Iris pigment epithelial cell (primary cell): ENCODE measurements around the gene WWOX.

ENCODE experiments used
- DNase-seq: peaks from one replicate; pipeline ENCODE4 v3.0.0-alpha.2; 2011; ENCODE audit warnings: low read depth

WWOX gene

DNA sequence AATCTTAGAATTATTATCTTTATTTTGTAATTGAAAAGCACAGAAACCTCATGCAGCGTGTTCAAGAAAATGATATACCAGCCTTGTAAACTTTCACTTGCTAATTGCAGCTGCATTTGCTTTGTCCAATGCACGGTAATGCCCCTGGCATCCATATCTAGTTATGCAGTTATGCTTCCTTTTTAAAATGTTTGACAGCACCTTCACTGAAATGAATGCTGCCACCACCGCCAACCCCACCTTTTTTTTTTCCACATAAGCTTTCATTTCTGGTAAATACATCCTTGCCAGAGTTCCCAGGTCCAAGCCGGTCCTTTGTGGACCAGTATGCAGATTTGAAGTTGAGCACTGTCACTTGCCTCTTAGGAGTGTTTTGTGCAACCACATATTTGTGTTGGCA, 338.8 kb downstream of the WWOX start:
- no peak for DNase-seq

DNA sequence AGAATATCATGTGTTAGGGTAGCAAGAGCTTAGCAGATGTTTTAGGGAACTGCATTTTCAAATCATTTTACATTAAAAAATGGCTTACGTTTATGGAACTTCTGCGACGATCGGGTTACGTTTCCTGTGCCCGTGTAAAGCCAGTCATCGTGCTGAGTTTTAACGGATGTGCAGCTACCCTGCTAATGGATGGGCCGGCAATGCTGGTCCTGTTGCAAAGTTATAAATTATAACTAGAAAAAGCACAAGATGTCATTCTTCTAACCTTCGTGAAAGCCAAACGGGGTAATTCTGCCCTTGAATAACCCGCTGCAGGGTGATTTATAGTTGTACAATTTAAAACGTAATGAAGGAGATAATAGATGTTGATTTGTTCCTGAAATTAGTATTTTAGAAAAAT, 339.2 kb downstream of the WWOX start:
- no peak for DNase-seq

DNA sequence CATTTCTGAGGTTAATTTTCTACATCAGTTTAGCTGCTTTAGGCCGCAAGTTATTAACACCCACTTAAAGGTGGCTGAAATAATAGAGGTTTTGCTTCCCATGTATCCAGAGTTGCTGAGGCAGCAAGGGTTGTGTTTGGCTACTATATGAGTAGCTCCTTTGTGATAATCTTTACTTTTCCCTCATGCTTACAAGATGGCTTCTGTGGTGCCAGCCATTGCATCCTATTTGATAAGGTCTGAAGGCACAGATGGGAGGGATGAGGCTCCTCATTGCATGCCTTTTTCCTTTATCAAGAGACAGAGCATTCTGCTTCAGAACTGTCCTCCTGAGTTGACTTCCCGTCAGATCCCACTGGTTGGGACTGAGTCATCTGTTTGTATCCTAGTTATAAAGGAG, 340.2 kb downstream of the WWOX start:
- DNase-seq: no peak

DNA sequence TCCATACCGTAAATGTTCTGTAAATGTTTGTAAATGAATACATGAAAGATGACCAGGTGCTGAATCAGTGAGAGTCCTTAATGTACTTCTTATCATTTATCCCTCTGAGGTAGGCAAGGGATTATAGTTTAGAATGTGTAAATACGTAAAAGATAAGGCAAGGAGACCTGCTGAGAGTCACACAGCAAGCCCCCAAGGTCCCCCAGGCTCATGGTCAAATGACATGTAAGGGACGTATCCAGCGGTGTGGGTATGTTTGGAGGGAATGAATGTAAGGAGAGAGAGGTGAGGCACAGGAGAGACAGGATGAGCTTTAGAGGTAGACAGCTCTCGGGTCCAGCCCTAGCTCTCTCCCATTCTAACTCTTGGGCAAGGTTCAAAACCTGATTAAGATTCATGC, 341.8 kb downstream of the WWOX start:
- DNase-seq: no peak

DNA sequence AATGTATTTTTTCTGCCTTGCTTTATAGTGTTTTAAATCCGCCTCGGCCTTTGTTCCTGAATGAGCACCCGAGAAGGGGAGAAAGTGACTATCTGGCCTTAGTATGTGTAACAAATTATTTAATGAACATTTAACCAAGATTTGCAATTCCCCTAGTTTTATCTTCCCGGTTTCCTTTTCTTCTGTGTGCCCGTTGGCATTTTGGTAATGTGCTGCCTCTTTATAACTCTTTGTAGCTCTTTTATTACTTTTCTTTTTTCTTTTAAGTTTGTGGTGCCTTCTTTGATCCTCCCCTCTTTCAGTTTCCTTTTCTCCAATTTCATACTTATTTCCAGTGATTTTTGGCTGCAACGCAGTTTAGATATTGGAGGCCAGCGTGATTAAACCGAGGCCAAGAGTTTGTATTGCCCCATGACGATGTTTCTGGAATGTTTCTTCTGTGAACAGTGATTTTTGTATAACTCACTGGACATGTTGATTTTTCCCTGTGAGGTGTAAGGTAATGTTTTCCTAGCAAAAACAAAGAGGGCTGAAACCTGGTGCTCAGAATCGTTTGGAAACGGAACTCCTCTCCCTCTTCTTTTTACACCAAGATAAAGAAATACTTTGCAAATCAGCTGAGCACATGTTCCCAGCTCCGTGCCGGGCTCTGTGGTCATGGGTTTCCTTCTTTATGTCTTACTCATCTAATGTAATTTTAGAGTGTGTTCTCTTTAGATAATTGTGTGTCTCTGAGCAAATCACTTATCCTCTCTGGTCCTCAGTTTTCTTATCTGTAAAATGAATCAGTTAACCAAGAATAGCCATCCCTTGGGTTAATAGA, 344.3 kb downstream of the WWOX start:
- DNase-seq: no peak

DNA sequence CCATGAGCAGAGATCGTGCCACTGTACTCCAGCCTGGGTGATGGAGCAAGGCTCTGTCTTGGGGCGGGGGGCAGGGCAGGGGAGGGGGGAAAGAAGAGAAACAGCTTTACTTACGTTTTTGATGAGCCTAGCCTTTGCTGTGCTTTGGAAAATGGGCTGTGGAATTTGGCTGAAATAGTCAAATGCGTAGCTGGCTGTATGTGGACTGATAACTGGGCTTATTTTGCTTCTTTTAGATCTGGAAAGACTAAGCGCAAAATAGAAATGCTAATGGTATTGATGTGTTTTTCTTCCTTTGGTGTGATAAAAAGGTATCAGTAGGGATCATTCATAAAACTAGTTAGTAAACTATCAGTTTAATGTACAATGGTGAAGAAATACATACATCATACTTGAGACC, 346.4 kb downstream of the WWOX start:
- no peak for DNase-seq

DNA sequence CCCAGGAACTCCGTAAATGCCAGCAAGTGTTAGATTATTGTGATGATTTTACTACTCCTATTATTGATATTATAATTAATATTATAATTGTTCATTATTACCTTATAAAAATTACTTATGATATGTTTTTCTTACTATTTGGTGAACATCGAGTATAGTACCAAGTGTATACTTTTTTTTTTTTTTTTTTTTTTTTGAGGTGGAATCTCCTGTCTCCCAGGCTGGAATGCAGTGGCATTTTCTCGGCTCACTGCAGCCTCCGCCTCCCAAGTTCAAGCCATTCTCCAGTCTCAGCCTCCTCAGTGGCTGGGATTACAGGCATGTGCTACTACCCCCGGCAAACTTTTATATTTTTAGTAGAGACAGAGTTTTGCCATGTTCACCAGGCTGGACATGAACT, 347.0 kb downstream of the WWOX start:
- no peak for DNase-seq

DNA sequence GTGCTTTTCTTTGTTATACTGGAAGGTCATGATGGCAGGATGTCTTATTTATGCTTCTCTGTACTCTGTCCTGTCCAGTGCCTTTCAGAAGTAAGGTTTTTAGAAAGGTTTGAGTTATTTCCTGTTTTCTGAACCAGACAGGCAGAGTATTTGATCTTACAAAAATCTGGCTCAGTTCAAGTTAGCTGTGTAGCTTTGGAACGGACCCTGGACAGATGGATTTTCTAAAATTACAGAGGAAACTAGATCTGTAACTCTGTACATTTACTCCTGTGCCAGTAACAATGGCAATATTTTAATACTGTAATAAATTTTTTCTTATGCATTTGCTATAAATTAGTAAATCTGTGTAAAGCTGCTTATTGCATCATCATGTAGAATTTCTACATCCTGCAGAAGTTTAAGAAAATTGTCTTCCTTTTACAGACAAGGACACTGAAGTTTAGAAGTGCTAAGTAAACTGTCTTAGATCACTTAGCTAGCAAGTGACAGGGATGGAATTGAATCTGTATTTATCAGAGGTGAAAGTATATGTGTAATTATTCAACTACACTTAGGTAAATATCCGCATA, 347.6 kb downstream of the WWOX start:
- no peak for DNase-seq

DNA sequence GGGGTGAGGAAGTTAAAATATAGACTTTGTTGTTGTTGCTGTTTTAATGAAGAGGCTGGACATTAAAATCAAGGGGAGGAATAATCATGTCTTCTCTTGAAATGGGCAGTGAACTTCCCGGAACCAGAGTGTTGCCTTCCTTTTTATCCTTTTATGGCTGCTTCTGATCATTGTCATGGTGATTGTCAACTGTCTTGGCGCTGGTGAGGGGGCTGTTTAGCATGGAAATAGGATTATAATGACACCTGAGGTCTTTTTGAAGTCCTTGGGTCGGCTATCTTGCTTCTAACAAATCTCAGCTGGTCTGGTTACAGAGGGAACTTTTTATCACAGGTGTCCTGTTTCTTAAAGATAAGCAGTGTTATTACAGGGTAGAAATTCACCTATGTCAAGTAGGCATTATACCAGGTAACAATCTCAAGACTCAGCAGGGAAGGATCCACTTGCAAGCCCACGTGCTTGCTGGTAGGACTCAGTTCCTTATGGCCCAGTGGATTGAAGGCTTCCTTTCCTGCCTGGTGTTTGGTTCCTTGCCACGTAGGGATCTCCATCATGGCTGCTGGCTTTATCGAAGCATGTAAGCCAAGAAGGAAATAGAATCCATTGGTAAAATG, 349.3 kb downstream of the WWOX start:
- DNase-seq: no peak

DNA sequence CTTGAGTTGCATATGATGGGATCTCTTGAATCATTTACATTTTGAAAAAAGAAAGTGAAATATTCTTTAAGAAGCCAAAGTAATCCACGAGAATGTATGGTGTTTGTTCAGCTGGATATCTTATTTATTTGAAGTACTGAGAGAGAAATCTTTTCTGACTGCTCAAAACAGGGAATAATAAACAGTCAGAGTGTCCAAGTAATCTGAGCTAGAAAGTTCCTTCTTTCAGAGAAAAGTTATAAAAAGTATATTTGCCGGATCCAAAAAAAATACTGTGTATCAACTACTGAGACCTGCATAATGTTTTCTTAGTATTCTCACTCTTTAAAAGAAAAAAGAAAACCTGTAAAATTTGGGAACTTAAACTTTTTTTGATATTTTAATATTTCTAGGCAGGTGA, 350.8 kb downstream of the WWOX start:
- no peak for DNase-seq

DNA sequence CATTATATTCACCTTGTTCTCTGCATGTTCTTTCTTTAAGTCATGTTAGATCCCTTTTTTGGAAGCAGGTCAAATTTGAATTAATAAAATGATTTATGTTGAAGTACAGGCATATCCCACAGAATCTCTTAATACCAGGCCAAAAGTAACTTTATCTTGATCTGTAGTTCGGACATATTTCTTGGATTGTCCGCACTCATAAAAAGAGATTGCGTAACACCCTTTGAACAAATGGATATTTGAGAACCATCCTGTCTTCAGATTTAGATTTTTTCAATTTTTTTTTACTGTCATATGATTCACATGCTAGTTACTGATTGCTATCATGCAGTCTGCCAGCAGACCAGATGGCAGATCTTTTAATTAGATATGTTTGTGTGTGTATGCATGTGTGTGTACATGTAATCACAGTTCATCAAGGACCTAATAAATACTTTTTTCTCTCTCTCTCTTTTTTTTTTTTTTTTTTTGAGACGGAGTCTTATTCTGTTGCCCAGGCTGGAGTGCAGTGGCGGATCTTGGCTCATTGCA, 352.6 kb downstream of the WWOX start:
- no peak for DNase-seq

DNA sequence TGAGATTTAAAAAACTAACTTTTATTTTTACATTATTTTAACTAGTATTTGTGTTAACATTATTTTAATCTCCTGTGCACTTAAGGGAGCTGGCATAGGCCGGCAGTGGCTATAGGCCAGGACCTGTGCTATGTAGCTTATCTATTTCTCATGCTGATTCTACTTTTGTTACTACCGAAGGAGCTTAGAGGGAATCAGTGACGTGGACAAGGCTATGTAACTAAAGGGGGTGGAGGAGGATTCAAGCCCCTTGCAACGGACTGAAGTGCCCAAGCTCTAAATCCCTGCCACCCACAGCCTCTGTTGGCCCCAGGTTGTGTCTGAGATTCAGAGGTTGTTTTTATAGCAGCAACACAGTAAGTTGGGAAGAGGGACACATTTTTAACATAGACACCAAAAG, 356.4 kb downstream of the WWOX start:
- DNase-seq: no peak

DNA sequence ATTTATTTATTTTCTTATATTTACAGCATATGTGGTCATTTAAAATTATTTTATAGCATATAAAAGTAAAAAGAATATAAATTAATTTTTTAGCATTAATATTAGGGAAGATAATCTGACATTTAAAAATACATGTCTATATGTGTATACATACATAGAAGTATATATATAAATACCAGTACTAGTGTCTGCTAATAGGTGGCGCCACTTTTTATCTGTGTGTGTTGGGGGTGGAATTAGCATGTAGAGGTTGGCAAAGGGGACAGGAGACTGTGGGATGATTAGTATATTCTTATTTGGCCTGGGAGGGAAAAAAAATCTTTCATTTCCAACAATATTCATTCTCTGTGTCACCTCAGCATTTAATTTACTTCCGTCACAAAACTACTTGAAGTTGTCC, 359.1 kb downstream of the WWOX start:
- no peak for DNase-seq

DNA sequence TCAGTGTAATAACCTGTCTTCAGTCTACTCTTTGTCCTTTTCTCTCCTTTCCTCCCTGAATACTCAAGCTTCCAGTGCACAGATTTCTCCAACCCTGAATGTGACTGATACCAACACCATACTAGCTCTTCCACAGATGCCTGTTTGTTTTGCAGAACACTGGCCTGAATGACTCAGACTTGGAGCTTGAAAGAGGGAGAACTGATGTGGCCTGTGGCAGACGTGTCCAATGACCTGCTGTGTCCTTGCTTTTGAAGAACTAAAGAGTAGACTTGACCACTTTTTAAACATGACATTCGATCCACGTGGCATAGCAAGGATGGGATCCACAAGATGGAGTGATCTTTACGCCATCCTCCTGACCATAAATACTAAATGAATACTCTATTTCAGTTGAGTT, 361.0 kb downstream of the WWOX start:
- no peak for DNase-seq

DNA sequence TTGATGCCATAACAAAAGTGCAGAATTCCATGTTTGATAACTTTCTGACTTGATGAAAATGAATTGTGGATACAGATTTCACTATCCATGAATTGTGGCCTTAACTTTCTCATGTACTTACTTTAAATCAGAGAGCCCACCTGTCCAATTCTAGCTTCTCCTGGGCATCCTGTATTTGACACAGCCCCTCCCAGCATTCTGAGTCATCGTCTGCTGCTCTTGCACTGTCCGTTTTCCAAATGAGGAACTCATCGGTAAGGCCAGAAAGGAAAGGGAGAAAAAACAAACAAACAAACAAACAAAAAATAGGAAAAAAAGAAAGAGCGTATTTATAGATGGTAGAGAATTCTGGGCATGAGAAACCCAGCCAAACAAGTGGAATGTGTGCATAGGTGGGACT, 361.6 kb downstream of the WWOX start:
- no peak for DNase-seq

DNA sequence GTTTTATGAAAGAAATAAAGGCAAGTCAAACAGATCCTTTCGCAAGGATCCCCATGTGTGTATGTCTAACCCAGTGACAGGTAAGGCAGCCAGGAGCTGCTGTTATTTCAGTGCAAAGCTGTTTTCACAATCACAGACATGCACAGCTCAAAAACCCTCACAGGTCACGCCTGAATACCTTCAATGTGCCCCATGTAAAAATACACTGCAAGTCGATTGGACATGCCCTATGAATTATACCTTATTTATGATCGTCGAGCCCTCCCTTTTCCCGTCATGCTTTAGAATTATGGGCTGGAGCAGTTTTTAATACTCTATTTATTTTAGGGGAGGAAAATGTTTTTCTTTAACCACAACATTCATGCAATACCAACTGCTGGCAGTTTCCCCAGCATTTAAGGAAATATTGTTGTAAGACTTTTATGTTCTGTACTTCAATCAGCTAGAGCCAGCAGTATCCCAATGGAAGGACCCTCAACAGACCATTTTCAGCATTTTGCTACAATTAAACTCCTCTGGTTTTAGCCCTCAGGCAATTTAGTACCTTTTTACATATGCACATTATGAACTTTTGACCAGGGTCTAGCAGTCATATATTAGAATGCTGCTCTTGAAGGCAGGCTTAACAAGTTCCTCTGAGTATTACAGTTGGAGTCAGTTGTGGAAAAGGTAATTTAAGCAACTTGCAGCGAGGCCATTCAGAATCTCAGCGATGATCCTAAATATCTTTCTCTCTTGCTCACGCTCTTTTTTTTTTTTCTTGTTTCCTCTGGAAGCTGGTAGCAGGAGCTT, 362.2 kb downstream of the WWOX start:
- no peak for DNase-seq

DNA sequence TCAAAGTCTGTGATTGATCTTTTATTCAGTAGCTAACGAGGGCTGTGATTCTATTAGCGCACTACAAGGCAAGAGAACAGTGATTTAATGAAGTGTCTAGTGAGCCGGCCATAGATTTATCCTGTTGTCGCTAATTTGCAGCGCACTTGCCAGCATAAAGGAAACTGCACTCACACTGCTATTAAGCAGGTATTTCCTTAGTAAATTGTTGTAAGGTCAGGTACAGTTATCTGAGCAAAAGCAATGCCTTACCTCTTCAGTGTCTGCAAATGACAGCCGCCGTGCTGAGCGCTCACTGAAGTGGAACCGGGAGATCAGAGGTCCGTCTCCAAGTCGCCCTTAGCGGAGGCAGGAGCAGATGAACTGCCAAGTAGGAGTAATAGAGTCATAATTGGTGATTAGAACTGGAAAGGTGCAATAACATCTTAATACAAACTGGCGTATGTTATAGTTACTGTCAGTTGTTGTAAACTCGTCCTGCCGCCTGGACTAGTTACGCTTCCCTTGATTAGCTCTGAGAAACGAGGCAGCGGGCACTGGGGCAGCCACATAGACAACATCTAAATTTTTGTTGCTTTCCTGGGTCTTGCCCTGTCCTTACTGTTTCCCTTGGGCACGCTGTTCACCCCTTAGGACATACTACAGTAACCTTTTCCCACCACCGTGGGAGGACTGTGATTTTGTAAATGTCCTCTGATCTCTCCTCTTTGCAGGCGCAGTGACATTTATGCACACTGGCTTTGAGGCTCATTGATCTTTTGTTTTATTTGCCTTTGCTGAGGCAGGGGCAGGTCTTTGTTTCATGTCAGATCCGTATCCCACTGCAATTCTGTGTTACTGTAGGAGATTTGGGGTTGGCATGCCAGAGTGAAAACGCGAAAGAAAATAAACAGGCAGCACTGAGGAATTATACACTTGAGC, 363.1 kb downstream of the WWOX start:
- DNase-seq: no peak

DNA sequence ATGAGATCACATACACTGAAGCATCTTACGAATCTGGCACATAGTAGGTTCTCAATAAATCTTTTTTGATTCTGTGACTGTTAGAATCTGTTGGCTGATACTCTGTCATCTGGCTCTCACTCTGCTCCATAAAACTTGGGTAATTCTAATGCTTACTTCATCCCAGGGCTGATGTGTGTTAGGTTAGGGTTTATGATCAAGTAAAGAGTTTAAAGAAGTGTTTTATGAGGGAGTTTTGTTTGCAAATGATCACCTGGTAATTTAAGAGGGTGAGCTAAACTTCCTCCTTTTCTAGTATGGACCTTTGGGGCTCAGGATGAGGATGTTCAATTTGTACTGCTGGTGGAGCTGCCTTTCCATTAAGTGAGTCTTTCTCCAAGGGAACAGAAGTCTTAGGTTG, 364.1 kb downstream of the WWOX start:
- DNase-seq: no peak

DNA sequence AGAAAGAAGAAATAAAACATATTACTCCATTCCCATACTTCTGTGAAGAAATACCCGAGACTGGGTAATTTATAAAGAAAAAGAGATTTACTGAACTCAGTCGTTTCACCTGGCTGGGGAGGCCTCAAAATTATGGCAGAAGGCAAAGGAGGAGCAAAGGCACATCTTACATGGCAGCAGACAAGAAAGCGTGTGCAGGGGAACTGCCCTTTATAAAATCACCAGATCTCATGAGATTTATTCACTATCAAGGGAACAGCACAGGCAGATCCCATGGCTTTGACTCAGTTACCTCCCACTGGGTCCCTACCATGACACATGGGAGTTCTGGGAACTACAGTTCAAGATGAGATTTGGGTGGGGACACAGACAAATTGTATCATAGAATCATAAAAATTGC, 365.4 kb downstream of the WWOX start:
- DNase-seq: no peak

DNA sequence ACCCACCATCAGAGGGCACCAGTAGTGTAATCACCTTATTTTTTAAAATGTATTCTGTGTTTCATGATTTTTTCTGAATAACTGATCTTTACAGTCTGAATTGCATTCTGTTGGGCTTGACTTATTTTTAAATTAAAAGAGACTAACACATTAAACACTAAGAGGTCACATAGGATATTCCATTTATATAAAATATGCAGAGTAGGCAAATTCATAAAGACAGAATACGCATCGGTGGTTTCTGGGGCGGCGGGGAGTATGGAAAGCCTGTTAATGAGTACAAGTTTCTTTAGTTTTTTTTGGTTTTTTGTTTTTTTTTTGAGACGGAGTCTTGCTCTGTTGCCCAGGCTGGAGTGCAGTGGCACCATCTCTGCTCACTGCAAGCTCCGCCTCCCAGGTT, 366.3 kb downstream of the WWOX start:
- DNase-seq: no peak

DNA sequence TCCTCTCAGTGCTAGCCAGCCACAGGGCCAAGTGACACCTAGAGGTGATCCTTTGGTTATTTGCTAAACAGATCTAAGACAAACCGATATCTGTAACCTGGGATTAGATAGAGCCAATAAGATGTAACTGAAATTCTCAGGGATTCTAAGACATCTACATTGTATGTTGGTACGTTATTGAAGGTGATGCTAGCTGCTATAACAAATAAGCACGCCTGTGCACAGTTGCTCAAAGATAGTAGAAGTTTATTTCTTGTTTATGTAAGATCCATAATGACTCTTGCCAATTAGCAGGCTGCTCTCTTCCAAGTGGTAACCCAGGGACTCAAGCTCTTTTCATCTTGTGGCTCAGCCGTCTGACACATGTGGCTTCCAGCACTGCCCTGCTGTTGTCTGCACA, 370.3 kb downstream of the WWOX start:
- DNase-seq: no peak
